Right lobe of liver (tissue), 6 donors: ENCODE data around the gene VMP1. TPM values are rescaled to one million over a fixed set of nuclear protein-coding genes. Genes with fewer than 3 reads are reported as not detected.

Experiments used
- ATAC-seq, 4 donors: fragments of 200-7000 bp; cut with Tn5 transposase; one replicate each; pipeline ENCODE4 v1.9.1; 2020; ENCODE audit warnings: mild to moderate bottlenecking in 4 of 4, moderate library complexity in 4 of 4
- DNase-seq, 3 donors: peaks; one replicate each; pipeline ENCODE4 v3.0.0-alpha.2; 2020
- H3K27ac ChIP-seq, 3 donors: fragments of 200-600 bp; one replicate each; pipeline ENCODE4 v1.8.0; 2022
- H3K27me3 ChIP-seq, 2 donors: fragments of 200-600 bp; one replicate each; pipeline ENCODE4 v1.8.0; 2022
- H3K36me3 ChIP-seq, 4 donors: fragments of 200-600 bp; sonication (generic) in 1 of 4; one replicate each; pipeline versions ENCODE4 v1.5.1 to v1.8.0; 2017 to 2022; ENCODE audit warnings: control low read depth in 1 of 4
- H3K4me1 ChIP-seq, 4 donors: fragments of 200-600 bp; sonication (generic) in 1 of 4; one replicate each; pipeline versions ENCODE4 v1.5.1 to v1.8.0; 2017 to 2022; ENCODE audit warnings: control low read depth in 1 of 4
- H3K4me3 ChIP-seq, 3 donors: fragments of 200-600 bp; one replicate each; pipeline ENCODE4 v1.8.0; 2022
- H3K9me3 ChIP-seq, 4 donors: fragments of 200-600 bp; sonication (generic) in 1 of 4; one replicate each; pipeline versions ENCODE4 v1.5.1 to v1.8.0; 2017 to 2022; ENCODE audit warnings: control low read depth in 1 of 4
- CTCF ChIP-seq, 4 donors: fragments of 200-600 bp in 3 of 4; fragments of 450-650 bp in 1 of 4; IDR thresholded peaks; one replicate each; pipeline versions ENCODE4 v1.5.1 to v1.8.0; 2016 to 2022; ENCODE audit warnings: antibody characterized with exemption in 4 of 4, mild to moderate bottlenecking in 2 of 4
- POLR2A ChIP-seq: fragments of 450-650 bp; IDR thresholded peaks from one replicate; pipeline ENCODE4 v1.6.1; 2017; ENCODE audit warnings: antibody characterized with exemption, mild to moderate bottlenecking
- WGBS: methylation state at CpG from one replicate; pipeline ENCODE4 v1.1.6; 2018; ENCODE audit warnings: low coverage, low lambda C conversion rate; ENCODE audit not compliant: insufficient coverage; ENCODE audit errors: missing lambda C conversion rate; 5-methylcytosine and 5-hydroxymethylcytosine counted together
- intact Hi-C, 2 donors: fragments of 100-400 bp; cut with DNase I; formaldehyde crosslinking; loops; one replicate each; pipeline versions ENCODE4 v1.11.2 to v1.14.1; 2022
- total RNA-seq, 6 experiments: library from RNA; depleted of rRNA in 2 of 6; stranded (reverse); fragments of >200 nt in 2 of 6; fragmentation: NEBNext Ultra II Directional in 3 of 6; extraction: Animal tissue kit (Norgen Biotek cat#: 25700) in 3 of 6; gene quantifications; one replicate each; pipeline versions ENCODE4 v1.1.0 to v1.2.4, GENCODE V29; 2016 to 2023
- donor health status: DM: no; HTN: yes; CAD: no.
- donor health status: DM: no; HTN: no; CAD: no.
- donor health status: DM: no; HTN: no; CAD: no.
- donor health status: DM: no; HTN: yes; CAD: no.
- donor health status: DM: no; HTN: yes; CAD: no.

The VMP1 gene
- total RNA-seq, 6 experiments from 2014 or later: 56.9 to 247 (median 160) TPM

- no peaks in the 10 kb centered on the region for H3K36me3 ChIP-seq
- peaks cover 0 to 33% (median 8%) of the 10 kb centered on the region in 4 donors for H3K4me1 ChIP-seq
- no peak for DNase-seq
- ATAC-seq: no peak
- H3K27ac ChIP-seq: no peak overlapping the region
- TF ChIP-seq POLR2A (no peak), CTCF (IDR thresholded peaks at IDR 0.05) (no peak)
- no peaks in the 10 kb centered on the region for H3K27me3 ChIP-seq
- no peaks in the 10 kb centered on the region for H3K9me3 ChIP-seq
- intact Hi-C loops: no loop called here
- H3K4me3 ChIP-seq: no peak overlapping the region
- WGBS: 63% methylated on average over 4 of the region's 4 CpGs
Measured at GRCh38 chr17:59832883-59833379, 125.5 kb downstream of the VMP1 start.

GRCh38 chr17:59837308-59838051, 130.0 kb downstream of the VMP1 start:
- Histone ChIP-seq H3K27ac (peak overlapping the region; percentile 96 to 99 (median 96)), H3K9me3 (no peaks in the 10 kb centered on the region), H3K4me1 (peaks cover 0 to 22% (median 6%) of the 10 kb centered on the region in 4 donors), H3K4me3 (peak overlapping the region; percentile 50 to 64 (median 61)), H3K27me3 (no peaks in the 10 kb centered on the region), H3K36me3 (peaks cover 0 to 13% (median 9%) of the 10 kb centered on the region in 4 donors)
- peak; percentile 55 to 86 (median 72) for ATAC-seq
- intact Hi-C loops: no loop called here
- peak in 1 of 3 donors; percentile 82 for DNase-seq
- TF ChIP-seq POLR2A (peak; percentile 98), CTCF (IDR thresholded peaks at IDR 0.05) (peak in 1 of 4 donors; percentile 11)
- WGBS: 0% methylated on average over 8 of the region's 8 CpGs

GRCh38 chr17:59838052-59838916, 130.8 kb downstream of the VMP1 start:
- H3K4me3 ChIP-seq: peak overlapping the region; percentile 50 to 64 (median 61)
- peak in 1 of 4 donors; percentile 12 for ATAC-seq
- no peak for DNase-seq
- peaks cover 0 to 27% (median 6%) of the 10 kb centered on the region in 4 donors for H3K4me1 ChIP-seq
- H3K36me3 ChIP-seq: peaks cover 0 to 13% (median 9%) of the 10 kb centered on the region in 4 donors
- intact Hi-C loops: no loop called here
- no peaks in the 10 kb centered on the region for H3K9me3 ChIP-seq
- WGBS: 5% methylated on average over 8 of the region's 8 CpGs
- TF ChIP-seq POLR2A (peak; percentile 8), CTCF (IDR thresholded peaks at IDR 0.05) (no peak)
- H3K27me3 ChIP-seq: no peaks in the 10 kb centered on the region
- peak overlapping the region; percentile 96 to 99 (median 96) for H3K27ac ChIP-seq

- H3K4me1 ChIP-seq: peaks cover 0 to 41% (median 6%) of the 10 kb centered on the region in 4 donors
- TF ChIP-seq POLR2A (peak; percentile 76), CTCF (IDR thresholded peaks at IDR 0.05) (no peak)
Measured at GRCh38 chr17:59839651-59840328, 132.3 kb downstream of the VMP1 start.

More at GRCh38 chr17:59839651-59840328, 132.3 kb downstream of the VMP1 start:
- intact Hi-C loops: no loop called here
- no peaks in the 10 kb centered on the region for H3K27me3 ChIP-seq
- H3K4me3 ChIP-seq: peak overlapping the region; percentile 50 to 64 (median 61)
- DNase-seq: no peak
- peak in 1 of 4 donors; percentile 31 for ATAC-seq
- H3K27ac ChIP-seq: peak overlapping the region; percentile 96 to 99 (median 96)
- H3K9me3 ChIP-seq: no peaks in the 10 kb centered on the region
- 16% methylated on average over 6 of the region's 6 CpGs for WGBS
- peaks cover 0 to 13% (median 9%) of the 10 kb centered on the region in 4 donors for H3K36me3 ChIP-seq
